ENCODE results near the gene STX5. TPM values are rescaled to one million over a fixed set of nuclear protein-coding genes. Genes with fewer than 3 reads are reported as not detected.

Gene STX5
- total and polyA plus RNA-seq, 9 of the 15 experiments (the other 6 are each of a cell fraction or from before 2014, with no cell fraction given) = 2.8 to 28.6 (median 23.7) TPM

- TF ChIP-seq, protein P1, sequence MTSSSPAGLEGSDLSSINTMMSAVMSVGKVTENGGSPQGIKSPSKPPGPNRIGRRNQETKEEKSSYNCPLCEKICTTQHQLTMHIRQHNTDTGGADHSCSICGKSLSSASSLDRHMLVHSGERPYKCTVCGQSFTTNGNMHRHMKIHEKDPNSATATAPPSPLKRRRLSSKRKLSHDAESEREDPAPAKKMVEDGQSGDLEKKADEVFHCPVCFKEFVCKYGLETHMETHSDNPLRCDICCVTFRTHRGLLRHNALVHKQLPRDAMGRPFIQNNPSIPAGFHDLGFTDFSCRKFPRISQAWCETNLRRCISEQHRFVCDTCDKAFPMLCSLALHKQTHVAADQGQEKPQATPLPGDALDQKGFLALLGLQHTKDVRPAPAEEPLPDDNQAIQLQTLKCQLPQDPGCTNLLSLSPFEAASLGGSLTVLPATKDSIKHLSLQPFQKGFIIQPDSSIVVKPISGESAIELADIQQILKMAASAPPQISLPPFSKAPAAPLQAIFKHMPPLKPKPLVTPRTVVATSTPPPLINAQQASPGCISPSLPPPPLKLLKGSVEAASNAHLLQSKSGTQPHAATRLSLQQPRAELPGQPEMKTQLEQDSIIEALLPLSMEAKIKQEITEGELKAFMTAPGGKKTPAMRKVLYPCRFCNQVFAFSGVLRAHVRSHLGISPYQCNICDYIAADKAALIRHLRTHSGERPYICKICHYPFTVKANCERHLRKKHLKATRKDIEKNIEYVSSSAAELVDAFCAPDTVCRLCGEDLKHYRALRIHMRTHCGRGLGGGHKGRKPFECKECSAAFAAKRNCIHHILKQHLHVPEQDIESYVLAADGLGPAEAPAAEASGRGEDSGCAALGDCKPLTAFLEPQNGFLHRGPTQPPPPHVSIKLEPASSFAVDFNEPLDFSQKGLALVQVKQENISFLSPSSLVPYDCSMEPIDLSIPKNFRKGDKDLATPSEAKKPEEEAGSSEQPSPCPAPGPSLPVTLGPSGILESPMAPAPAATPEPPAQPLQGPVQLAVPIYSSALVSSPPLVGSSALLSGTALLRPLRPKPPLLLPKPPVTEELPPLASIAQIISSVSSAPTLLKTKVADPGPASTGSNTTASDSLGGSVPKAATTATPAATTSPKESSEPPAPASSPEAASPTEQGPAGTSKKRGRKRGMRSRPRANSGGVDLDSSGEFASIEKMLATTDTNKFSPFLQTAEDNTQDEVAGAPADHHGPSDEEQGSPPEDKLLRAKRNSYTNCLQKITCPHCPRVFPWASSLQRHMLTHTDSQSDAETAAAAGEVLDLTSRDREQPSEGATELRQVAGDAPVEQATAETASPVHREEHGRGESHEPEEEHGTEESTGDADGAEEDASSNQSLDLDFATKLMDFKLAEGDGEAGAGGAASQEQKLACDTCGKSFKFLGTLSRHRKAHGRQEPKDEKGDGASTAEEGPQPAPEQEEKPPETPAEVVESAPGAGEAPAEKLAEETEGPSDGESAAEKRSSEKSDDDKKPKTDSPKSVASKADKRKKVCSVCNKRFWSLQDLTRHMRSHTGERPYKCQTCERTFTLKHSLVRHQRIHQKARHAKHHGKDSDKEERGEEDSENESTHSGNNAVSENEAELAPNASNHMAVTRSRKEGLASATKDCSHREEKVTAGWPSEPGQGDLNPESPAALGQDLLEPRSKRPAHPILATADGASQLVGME (CRISPR knock-in tag; IDR thresholded peaks at IDR 0.05) = peak; percentile 20; the same call in 1 of the 2 replicates
- TF ChIP-seq ZNF695 (CRISPR knock-in tag; IDR thresholded peaks at IDR 0.05) = peak; percentile 10; the same call in 1 of the 2 replicates
- peak; percentile 83 for TF ChIP-seq C11orf30 (IDR thresholded peaks at IDR 0.05; ENCODE audit: low read depth)
- TF ChIP-seq, protein P2, sequence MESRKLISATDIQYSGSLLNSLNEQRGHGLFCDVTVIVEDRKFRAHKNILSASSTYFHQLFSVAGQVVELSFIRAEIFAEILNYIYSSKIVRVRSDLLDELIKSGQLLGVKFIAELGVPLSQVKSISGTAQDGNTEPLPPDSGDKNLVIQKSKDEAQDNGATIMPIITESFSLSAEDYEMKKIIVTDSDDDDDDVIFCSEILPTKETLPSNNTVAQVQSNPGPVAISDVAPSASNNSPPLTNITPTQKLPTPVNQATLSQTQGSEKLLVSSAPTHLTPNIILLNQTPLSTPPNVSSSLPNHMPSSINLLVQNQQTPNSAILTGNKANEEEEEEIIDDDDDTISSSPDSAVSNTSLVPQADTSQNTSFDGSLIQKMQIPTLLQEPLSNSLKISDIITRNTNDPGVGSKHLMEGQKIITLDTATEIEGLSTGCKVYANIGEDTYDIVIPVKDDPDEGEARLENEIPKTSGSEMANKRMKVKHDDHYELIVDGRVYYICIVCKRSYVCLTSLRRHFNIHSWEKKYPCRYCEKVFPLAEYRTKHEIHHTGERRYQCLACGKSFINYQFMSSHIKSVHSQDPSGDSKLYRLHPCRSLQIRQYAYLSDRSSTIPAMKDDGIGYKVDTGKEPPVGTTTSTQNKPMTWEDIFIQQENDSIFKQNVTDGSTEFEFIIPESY (CRISPR knock-in tag; IDR thresholded peaks at IDR 0.05) = peak; percentile 86
- peak; percentile 91 for TF ChIP-seq CCNT2 (IDR thresholded peaks at IDR 0.05; ENCODE audit: borderline replicate concordance, extremely low read depth, insufficient read length, low read depth, low read length)
- TF ChIP-seq GABPA (tag; conservative IDR thresholded peaks at IDR 0.05; ENCODE audit: low read depth) = peak; percentile 98
- no peak for TF ChIP-seq ZNF408 (CRISPR knock-in tag; IDR thresholded peaks at IDR 0.05; ENCODE audit: low read depth)
- peak; percentile 28 for TF ChIP-seq SP2 (IDR thresholded peaks at IDR 0.05; ENCODE audit: extremely low read depth, low read depth, low read length, poor library complexity, severe bottlenecking)
- TF ChIP-seq, protein P3, sequence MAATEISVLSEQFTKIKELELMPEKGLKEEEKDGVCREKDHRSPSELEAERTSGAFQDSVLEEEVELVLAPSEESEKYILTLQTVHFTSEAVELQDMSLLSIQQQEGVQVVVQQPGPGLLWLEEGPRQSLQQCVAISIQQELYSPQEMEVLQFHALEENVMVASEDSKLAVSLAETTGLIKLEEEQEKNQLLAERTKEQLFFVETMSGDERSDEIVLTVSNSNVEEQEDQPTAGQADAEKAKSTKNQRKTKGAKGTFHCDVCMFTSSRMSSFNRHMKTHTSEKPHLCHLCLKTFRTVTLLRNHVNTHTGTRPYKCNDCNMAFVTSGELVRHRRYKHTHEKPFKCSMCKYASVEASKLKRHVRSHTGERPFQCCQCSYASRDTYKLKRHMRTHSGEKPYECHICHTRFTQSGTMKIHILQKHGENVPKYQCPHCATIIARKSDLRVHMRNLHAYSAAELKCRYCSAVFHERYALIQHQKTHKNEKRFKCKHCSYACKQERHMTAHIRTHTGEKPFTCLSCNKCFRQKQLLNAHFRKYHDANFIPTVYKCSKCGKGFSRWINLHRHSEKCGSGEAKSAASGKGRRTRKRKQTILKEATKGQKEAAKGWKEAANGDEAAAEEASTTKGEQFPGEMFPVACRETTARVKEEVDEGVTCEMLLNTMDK (IDR thresholded peaks at IDR 0.05; ENCODE audit: borderline replicate concordance, insufficient read depth, low read depth, low read length, poor library complexity, severe bottlenecking) = peak; percentile 10
- TF ChIP-seq, protein P4, sequence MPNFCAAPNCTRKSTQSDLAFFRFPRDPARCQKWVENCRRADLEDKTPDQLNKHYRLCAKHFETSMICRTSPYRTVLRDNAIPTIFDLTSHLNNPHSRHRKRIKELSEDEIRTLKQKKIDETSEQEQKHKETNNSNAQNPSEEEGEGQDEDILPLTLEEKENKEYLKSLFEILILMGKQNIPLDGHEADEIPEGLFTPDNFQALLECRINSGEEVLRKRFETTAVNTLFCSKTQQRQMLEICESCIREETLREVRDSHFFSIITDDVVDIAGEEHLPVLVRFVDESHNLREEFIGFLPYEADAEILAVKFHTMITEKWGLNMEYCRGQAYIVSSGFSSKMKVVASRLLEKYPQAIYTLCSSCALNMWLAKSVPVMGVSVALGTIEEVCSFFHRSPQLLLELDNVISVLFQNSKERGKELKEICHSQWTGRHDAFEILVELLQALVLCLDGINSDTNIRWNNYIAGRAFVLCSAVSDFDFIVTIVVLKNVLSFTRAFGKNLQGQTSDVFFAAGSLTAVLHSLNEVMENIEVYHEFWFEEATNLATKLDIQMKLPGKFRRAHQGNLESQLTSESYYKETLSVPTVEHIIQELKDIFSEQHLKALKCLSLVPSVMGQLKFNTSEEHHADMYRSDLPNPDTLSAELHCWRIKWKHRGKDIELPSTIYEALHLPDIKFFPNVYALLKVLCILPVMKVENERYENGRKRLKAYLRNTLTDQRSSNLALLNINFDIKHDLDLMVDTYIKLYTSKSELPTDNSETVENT (CRISPR knock-in tag; IDR thresholded peaks at IDR 0.05) = peak; percentile 74
- TF ChIP-seq KAT7 (CRISPR knock-in tag; IDR thresholded peaks at IDR 0.05; ENCODE audit: borderline replicate concordance) = peak; percentile 34; the same call in 1 of the 2 replicates
Observed at GRCh38 chr11:62787005-62787759, 44.7 kb downstream of the STX5 start, which contains the start of gene TMEM179B (continued).

All from K562 (cell line).